GM12878 (cell line): Measurements from ENCODE around the gene BCAS3. TPM values are rescaled to one million over a fixed set of nuclear protein-coding genes. Genes with fewer than 3 reads are reported as not detected.

Source experiments
- ATAC-seq: fragments of 200-7000 bp; cut with Tn5 transposase; 3 replicates; pipeline ENCODE4 v1.9.1; 2020; ENCODE audit warnings: mild to moderate bottlenecking, moderate library complexity
- BruUV-seq: library from RNA; stranded (reverse); fragments of 400-500 nt; replicated peaks from 2 replicates; lab custom pipeline; 2021; lab: Mats Ljungman, UMichigan
- CTCF ChIA-PET: fragments of 300-600 bp; sonication (Branson Sonifier 250); formaldehyde crosslinking; extraction: SDS; loops from one replicate; lab custom pipeline; 2021; ENCODE audit warnings: inconsistent platforms; lab: Yijun Ruan, JAX
- POLR2A ChIA-PET: fragments of 350-600 bp; formaldehyde crosslinking; extraction: SDS; loops from one replicate; lab custom pipeline; 2021; ENCODE audit warnings: inconsistent platforms; lab: Charles Lee
- RAD21 ChIA-PET: fragments of 300-600 bp; sonication (Branson Sonifier 250); formaldehyde crosslinking; loops from one replicate; lab custom pipeline; 2023; ENCODE audit warnings: antibody characterized with exemption; ENCODE audit not compliant: unreplicated experiment; lab: Charles Lee
- SMC1A ChIA-PET: fragments of 300-600 bp; sonication (Branson Sonifier 250); formaldehyde crosslinking; loops from one replicate; lab custom pipeline; 2023; ENCODE audit not compliant: unreplicated experiment, uncharacterized antibody; lab: Charles Lee
- DNase-seq: peaks from one replicate; pipeline ENCODE4 v3.0.0-alpha.2; 2011; ENCODE audit warnings: low read depth, low spot score
- FAIRE-seq: peaks from 3 replicates; lab custom pipeline; 2011; peaks lifted over from hg19 to GRCh38; lab: Jason Lieb, UNC
- H2AFZ ChIP-seq: 2 replicates; pipeline ENCODE4 v1.6.0; 2011; ENCODE audit warnings: low read depth, low read length, control low read depth; ENCODE audit not compliant: control insufficient read depth
- H3K27ac ChIP-seq: 2 replicates; pipeline ENCODE4 v1.5.1; 2011; ENCODE audit warnings: control low read depth; ENCODE audit not compliant: control insufficient read depth, insufficient read depth
- H3K27me3 ChIP-seq, 2 experiments: replicated peaks in 1 of 2; 2 replicates each; pipeline versions ENCODE4 v1.6.0 to v1.6.1; 2011; ENCODE audit warnings: low read length in 1 of 2; ENCODE audit not compliant: control insufficient read depth in 2 of 2, insufficient read depth in 2 of 2
- H3K36me3 ChIP-seq, 2 experiments: 2 replicates each; pipeline ENCODE4 v1.5.1; 2011; ENCODE audit warnings: low read length in 1 of 2; ENCODE audit not compliant: control insufficient read depth in 2 of 2, insufficient read depth in 2 of 2
- H3K4me1 ChIP-seq: 2 replicates; pipeline ENCODE4 v1.6.1; 2011; ENCODE audit warnings: mild to moderate bottlenecking, low read length, moderate library complexity, mixed read lengths; ENCODE audit not compliant: control insufficient read depth, insufficient read depth
- H3K4me2 ChIP-seq: 2 replicates; pipeline ENCODE4 v1.6.0; 2011; ENCODE audit warnings: control low read depth; ENCODE audit not compliant: control insufficient read depth, insufficient read depth
- H3K4me3 ChIP-seq: fragments of 200-600 bp; sonication (generic); 2 replicates; pipeline ENCODE4 v1.5.1; 2016
- H3K79me2 ChIP-seq: 2 replicates; pipeline ENCODE4 v1.6.0; 2011; ENCODE audit warnings: low read length; ENCODE audit not compliant: control insufficient read depth, insufficient read depth
- H3K9ac ChIP-seq: 2 replicates; pipeline ENCODE4 v1.8.0; 2011; ENCODE audit warnings: low read length, control low read depth, mixed read lengths; ENCODE audit not compliant: control insufficient read depth, insufficient read depth
- H3K9me3 ChIP-seq: replicated peaks from 3 replicates; pipeline ENCODE4 v1.5.1; 2011; ENCODE audit warnings: mild to moderate bottlenecking, low read length; ENCODE audit not compliant: control insufficient read depth, insufficient read depth
- H4K20me1 ChIP-seq: 2 replicates; pipeline ENCODE4 v1.6.0; 2011; ENCODE audit not compliant: control insufficient read depth, insufficient read depth
- BRCA1 ChIP-seq: IDR thresholded peaks from 2 replicates; pipeline ENCODE4 v1.6.1; 2011; ENCODE audit warnings: low read depth, low read length, improper control_type of control experiment
- ETV6 ChIP-seq, 2 experiments: fragments of 450-650 bp in 1 of 2; IDR thresholded peaks in 1 of 2; conservative IDR thresholded peaks in 1 of 2; 2 replicates each; pipeline ENCODE4 v1.6.1; 2014; ENCODE audit warnings: antibody characterized with exemption in 1 of 2, borderline replicate concordance in 1 of 2, low read depth in 1 of 2, mild to moderate bottlenecking in 1 of 2, moderate library complexity in 1 of 2
- MYB ChIP-seq: fragments of 150-350 bp; IDR thresholded peaks from 2 replicates; pipeline ENCODE4 v1.6.1; 2014; ENCODE audit warnings: mild to moderate bottlenecking, low read depth, low read length, borderline replicate concordance
- NFIC ChIP-seq: IDR thresholded peaks from 2 replicates; pipeline ENCODE4 v1.6.1; 2012; ENCODE audit warnings: low read depth, mild to moderate bottlenecking, inconsistent platforms, low read length, moderate library complexity
- NKRF ChIP-seq: fragments of 450-650 bp; conservative IDR thresholded peaks from 2 replicates; pipeline ENCODE4 v1.6.1; 2017; ENCODE audit warnings: mild to moderate bottlenecking, moderate library complexity
- NR2F1 ChIP-seq: fragments of 450-650 bp; conservative IDR thresholded peaks from 2 replicates; pipeline ENCODE4 v1.6.1; 2017; ENCODE audit warnings: mild to moderate bottlenecking
- PKNOX1 ChIP-seq: fragments of 450-650 bp; IDR thresholded peaks from 2 replicates; pipeline ENCODE4 v1.6.1; 2016; ENCODE audit warnings: mild to moderate bottlenecking
- POU2F2 ChIP-seq: IDR thresholded peaks from 3 replicates; pipeline ENCODE4 v1.6.1; 2011; ENCODE audit warnings: low read depth, mild to moderate bottlenecking, low read length, borderline replicate concordance
- RFX5 ChIP-seq: IDR thresholded peaks from 2 replicates; pipeline ENCODE4 v1.6.1; 2011; ENCODE audit warnings: low read depth, low read length, improper control_type of control experiment
- SMAD1 ChIP-seq: fragments of 450-650 bp; IDR thresholded peaks from 2 replicates; pipeline ENCODE4 v1.6.1; 2018; ENCODE audit warnings: mild to moderate bottlenecking, low read depth; ENCODE audit not compliant: partially characterized antibody
- SMAD5 ChIP-seq: IDR thresholded peaks from 2 replicates; pipeline ENCODE4 v1.6.1; 2016; ENCODE audit warnings: antibody characterized with exemption, low read depth
- ZNF687 ChIP-seq: fragments of 450-650 bp; IDR thresholded peaks from 2 replicates; pipeline ENCODE4 v1.6.1; 2017; ENCODE audit warnings: mild to moderate bottlenecking, moderate library complexity
- ZSCAN29 ChIP-seq: fragments of 450-650 bp; IDR thresholded peaks from 2 replicates; pipeline ENCODE4 v1.6.1; 2017; ENCODE audit warnings: mild to moderate bottlenecking, moderate library complexity
- WGBS: methylation state at CpG from one replicate; pipeline ENCODE4 v1.1.6; 2016; ENCODE audit warnings: low lambda C conversion rate; ENCODE audit not compliant: insufficient replicate concordance, insufficient coverage; ENCODE audit errors: missing lambda C conversion rate; 5-methylcytosine and 5-hydroxymethylcytosine counted together
- in situ Hi-C: fragments of 300-500 bp; cut with MboI; formaldehyde crosslinking; loops from 9 replicates; pipeline ENCODE4 v1.14.3; 2018; ENCODE audit warnings: mixed read lengths
- intact Hi-C: fragments of 100-400 bp; cut with micrococcal nuclease; formaldehyde crosslinking; loops from one replicate; pipeline ENCODE4 v1.14.2; 2022; ENCODE audit not compliant: unreplicated experiment
- polyA plus RNA-seq, 11 experiments: library from polyadenylated mRNA; depleted of rRNA in 4 of 11; unstranded in 6 of 11; stranded (reverse) in 5 of 11; fragments of >200 nt; fragmentation: Nextera tagmentation in 4 of 11; fragmentation: Illumina TruSeq in 1 of 11; extraction: Ambion mirVana in 4 of 11; extraction: Trizol in 1 of 11; gene quantifications; 1 replicate in 1 of 11; 2 replicates in 10 of 11; pipeline versions ENCODE4 v1.2.1 to v1.2.3, GENCODE V29; 2011 to 2016; ENCODE audit warnings: inconsistent platforms in 2 of 11, missing spikeins in 2 of 11, low read depth in 1 of 11
- total RNA-seq, 4 experiments: library from RNA; depleted of rRNA in 3 of 4; stranded (reverse); fragments of >200 nt in 3 of 4; fragmentation: Illumina TruSeq in 1 of 4; extraction: Trizol in 1 of 4; gene quantifications; 2 replicates each; pipeline versions ENCODE4 v1.2.1 to v1.2.3, GENCODE V29; 2013 to 2021
- TF ChIP-seq, protein P1 (sequence below): fragments of 450-650 bp; IDR thresholded peaks from 2 replicates; pipeline ENCODE4 v1.6.1; 2017; ENCODE audit warnings: low read depth, mild to moderate bottlenecking, moderate library complexity

Gene BCAS3
- total and polyA plus RNA-seq, 10 of the 15 experiments (the other 5 are each of a cell fraction or from before 2014, with no cell fraction given), result 2.1 to 11.0 (median 6.6) TPM

- in situ Hi-C loops, result no loop called here
- ChIA-PET CTCF (interaction anchor here (2.7 kb wide), 1 partner anchor 13 kb away, joined by 11 read pairs; no protein-coding TSS in a partner anchor), POLR2A (no interaction called here)
- TF ChIP-seq NFIC (no peak), SMAD1 (no peak), BRCA1 (no peak), ETV6 (conservative IDR thresholded peaks at IDR 0.05 in 1 of 2, IDR thresholded peaks at IDR 0.05 in 1 of 2; ENCODE audit: borderline replicate concordance in 1 of 2, low read depth in 1 of 2) (0 out of 4 replicates have a peak, but pooled peaks of 1 of the 2 experiments have one; percentile 9), SMAD5 (no peak), PKNOX1 (no peak), NKRF (0 out of 2 replicates have a peak, but pooled peaks have one; percentile 6), ZNF687 (no peak), POU2F2 (no peak), RFX5 (no peak), MYB (no peak), NR2F1 (no peak), ZSCAN29 (no peak)
- TF ChIP-seq, protein P1, sequence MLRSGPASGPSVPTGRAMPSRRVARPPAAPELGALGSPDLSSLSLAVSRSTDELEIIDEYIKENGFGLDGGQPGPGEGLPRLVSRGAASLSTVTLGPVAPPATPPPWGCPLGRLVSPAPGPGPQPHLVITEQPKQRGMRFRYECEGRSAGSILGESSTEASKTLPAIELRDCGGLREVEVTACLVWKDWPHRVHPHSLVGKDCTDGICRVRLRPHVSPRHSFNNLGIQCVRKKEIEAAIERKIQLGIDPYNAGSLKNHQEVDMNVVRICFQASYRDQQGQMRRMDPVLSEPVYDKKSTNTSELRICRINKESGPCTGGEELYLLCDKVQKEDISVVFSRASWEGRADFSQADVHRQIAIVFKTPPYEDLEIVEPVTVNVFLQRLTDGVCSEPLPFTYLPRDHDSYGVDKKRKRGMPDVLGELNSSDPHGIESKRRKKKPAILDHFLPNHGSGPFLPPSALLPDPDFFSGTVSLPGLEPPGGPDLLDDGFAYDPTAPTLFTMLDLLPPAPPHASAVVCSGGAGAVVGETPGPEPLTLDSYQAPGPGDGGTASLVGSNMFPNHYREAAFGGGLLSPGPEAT, result no peak
Measured at GRCh38 chr17:61425682-61426481, 748.2 kb downstream of the BCAS3 start.

More at GRCh38 chr17:61425682-61426481, 748.2 kb downstream of the BCAS3 start:
- no peak for DNase-seq
- Histone ChIP-seq H3K9me3 (no peaks in the 10 kb centered on the region; the same call in 2 of the 3 replicates), H3K36me3 (no peaks in the 10 kb centered on the region), H3K4me3 (no peak overlapping the region), H2AFZ (no peak overlapping the region), H3K27ac (no peak overlapping the region), H3K27me3 (no peaks in the 10 kb centered on the region; a peak in 3 of 4 replicates), H3K4me2 (no peak overlapping the region), H3K79me2 (no peaks in the 10 kb centered on the region), H3K4me1 (no peaks in the 10 kb centered on the region), H3K9ac (no peak overlapping the region), H4K20me1 (no peaks in the 10 kb centered on the region)
- RAD21 ChIA-PET, result no interaction called here
- intact Hi-C loops, result no loop called here
- 11% methylated on average over 11 of the region's 11 CpGs for WGBS
- no peak for FAIRE-seq
- SMC1A ChIA-PET, result interaction anchor here (1.2 kb wide), 1 partner anchor 125 kb away, joined by 4 read pairs; no protein-coding TSS in a partner anchor
- BruUV-seq, result no TSS peak
- ATAC-seq, result no peak
